ENCODE results near the gene MYL12B. TPM values are rescaled to one million over a fixed set of nuclear protein-coding genes. Genes with fewer than 3 reads are reported as not detected.
A peak's percentile ranks its signal among the peaks of the same experiment; 100 is the strongest.

The MYL12B gene
- polyA plus RNA-seq, 3 donors from 2014 or later, result 1,023 to 1,314 (median 1,183) TPM

GRCh38 chr18:3281456-3282400 lies 19.8 kb downstream of the MYL12B start:
- Mint-ChIP-seq H3K9me3 (no peaks in the 10 kb centered on the region), H3K4me3 (no peak overlapping the region), H3K27me3 (ENCODE audit: low read depth in 3 of 3) (peaks cover 0 to 2% (median 2%) of the 10 kb centered on the region in 3 donors), H3K36me3 (peaks cover 6 to 10% (median 9%) of the 10 kb centered on the region in 3 donors), H3K27ac (no peak overlapping the region), H3K4me1 (peaks cover 5% of the 10 kb centered on the region in 2 donors)
- DNase-seq, result peak; percentile 60 to 70 (median 70)

- DNase-seq, result no peak
- Mint-ChIP-seq H3K9me3 (peaks cover 0 to 2% (median 0%) of the 10 kb centered on the region in 6 donors), H3K36me3 (no peaks in the 10 kb centered on the region), H3K4me1 (peaks cover 5% of the 10 kb centered on the region in 2 donors), H3K4me3 (no peak overlapping the region), H3K27ac (no peak overlapping the region), H3K27me3 (ENCODE audit: low read depth in 3 of 3) (peaks cover 2% of the 10 kb centered on the region in 3 donors)
Observed at GRCh38 chr18:3283253-3283863, 21.4 kb downstream of the MYL12B start.

- Mint-ChIP-seq H3K9me3 (peaks cover 0 to 2% (median 0%) of the 10 kb centered on the region in 6 donors), H3K27me3 (ENCODE audit: low read depth in 3 of 3) (peaks cover 2% of the 10 kb centered on the region in 3 donors), H3K36me3 (no peaks in the 10 kb centered on the region), H3K4me3 (no peak overlapping the region), H3K27ac (no peak overlapping the region), H3K4me1 (peaks cover 5% of the 10 kb centered on the region in 2 donors)
- no peak for DNase-seq
Observed at GRCh38 chr18:3283908-3284307, 22.0 kb downstream of the MYL12B start.

- H3K4me1 Mint-ChIP-seq, result peaks cover 1 to 2% of the 10 kb centered on the region in 2 donors
Observed at GRCh38 chr18:3284501-3284900, 22.6 kb downstream of the MYL12B start.

GRCh38 chr18:3286159-3286558 lies 24.2 kb downstream of the MYL12B start:
- peaks cover 0 to 7% (median 2%) of the 10 kb centered on the region in 6 donors for H3K9me3 Mint-ChIP-seq
- no peaks in the 10 kb centered on the region for H3K4me1 Mint-ChIP-seq
- H3K36me3 Mint-ChIP-seq, result peaks cover 6% of the 10 kb centered on the region in 3 donors
- no peak for DNase-seq
- no peak overlapping the region for H3K27ac Mint-ChIP-seq
- no peak overlapping the region for H3K4me3 Mint-ChIP-seq
- H3K27me3 Mint-ChIP-seq (ENCODE audit: low read depth in 3 of 3), result peaks cover 0 to 2% (median 2%) of the 10 kb centered on the region in 3 donors

More at GRCh38 chr18:3284501-3284900, 22.6 kb downstream of the MYL12B start:
- DNase-seq, result no peak
- Mint-ChIP-seq H3K36me3 (no peaks in the 10 kb centered on the region), H3K27ac (no peak overlapping the region), H3K4me3 (no peak overlapping the region), H3K9me3 (peaks cover 0 to 2% (median 0%) of the 10 kb centered on the region in 6 donors), H3K27me3 (ENCODE audit: low read depth in 3 of 3) (peaks cover 2% of the 10 kb centered on the region in 3 donors)

GRCh38 chr18:3293196-3293951 lies 31.4 kb downstream of the MYL12B start:
- H3K27ac Mint-ChIP-seq, result no peak overlapping the region
- no peak overlapping the region for H3K4me3 Mint-ChIP-seq
- H3K4me1 Mint-ChIP-seq, result peaks cover 7 to 11% of the 10 kb centered on the region in 2 donors
- H3K27me3 Mint-ChIP-seq (ENCODE audit: low read depth in 3 of 3), result peaks cover 2 to 9% (median 7%) of the 10 kb centered on the region in 3 donors
- DNase-seq, result no peak
- H3K36me3 Mint-ChIP-seq, result peaks cover 12 to 16% (median 14%) of the 10 kb centered on the region in 3 donors
- peaks cover 0 to 16% (median 3%) of the 10 kb centered on the region in 6 donors for H3K9me3 Mint-ChIP-seq

GRCh38 chr18:3294435-3295080 lies 32.6 kb downstream of the MYL12B start:
- Mint-ChIP-seq H3K36me3 (peaks cover 12 to 16% (median 14%) of the 10 kb centered on the region in 3 donors), H3K9me3 (peaks cover 0 to 16% (median 3%) of the 10 kb centered on the region in 6 donors), H3K27ac (no peak overlapping the region), H3K4me1 (peaks cover 7 to 11% of the 10 kb centered on the region in 2 donors), H3K27me3 (ENCODE audit: low read depth in 3 of 3) (peaks cover 2 to 12% (median 7%) of the 10 kb centered on the region in 3 donors), H3K4me3 (peak overlapping the region in 1 of 5 donors; percentile 1)
- DNase-seq, result no peak

GRCh38 chr18:3297025-3297984 lies 35.4 kb downstream of the MYL12B start:
- Mint-ChIP-seq H3K4me3 (peak overlapping the region; percentile 93 to 98 (median 96)), H3K27me3 (ENCODE audit: low read depth in 3 of 3) (peaks cover 5 to 19% (median 18%) of the 10 kb centered on the region in 3 donors), H3K27ac (peak overlapping the region; percentile 17 to 87 (median 76)), H3K4me1 (peaks cover 7 to 11% of the 10 kb centered on the region in 2 donors), H3K36me3 (no peaks in the 10 kb centered on the region), H3K9me3 (peaks cover 0 to 2% (median 0%) of the 10 kb centered on the region in 6 donors)
- DNase-seq, result peak; percentile 78 to 85 (median 80)

- no peak overlapping the region for H3K4me3 Mint-ChIP-seq
- no peaks in the 10 kb centered on the region for H3K4me1 Mint-ChIP-seq
- H3K36me3 Mint-ChIP-seq, result no peaks in the 10 kb centered on the region
- DNase-seq, result no peak
- peak overlapping the region in 2 of 6 donors; percentile 81 to 85 for H3K27ac Mint-ChIP-seq
- no peaks in the 10 kb centered on the region for H3K9me3 Mint-ChIP-seq
- H3K27me3 Mint-ChIP-seq (ENCODE audit: low read depth in 3 of 3), result peaks cover 7 to 15% (median 14%) of the 10 kb centered on the region in 3 donors
Observed at GRCh38 chr18:3304832-3305231, 42.9 kb downstream of the MYL12B start.

- Mint-ChIP-seq H3K4me3 (no peak overlapping the region), H3K27ac (peak overlapping the region in 2 of 6 donors; percentile 81 to 85)
- peak in 1 of 3 donors; percentile 65 for DNase-seq
Observed at GRCh38 chr18:3305354-3305762, 43.4 kb downstream of the MYL12B start.

GRCh38 chr18:3305933-3306332 lies 44.0 kb downstream of the MYL12B start:
- peaks cover 6 to 11% (median 7%) of the 10 kb centered on the region in 3 donors for H3K27me3 Mint-ChIP-seq (ENCODE audit: low read depth in 3 of 3)
- H3K9me3 Mint-ChIP-seq, result no peaks in the 10 kb centered on the region
- H3K36me3 Mint-ChIP-seq, result no peaks in the 10 kb centered on the region
- no peak for DNase-seq
- no peak overlapping the region for H3K4me3 Mint-ChIP-seq
- H3K4me1 Mint-ChIP-seq, result no peaks in the 10 kb centered on the region
- peak overlapping the region in 2 of 6 donors; percentile 24 to 85 for H3K27ac Mint-ChIP-seq

More at GRCh38 chr18:3305354-3305762, 43.4 kb downstream of the MYL12B start:
- Mint-ChIP-seq H3K36me3 (no peaks in the 10 kb centered on the region), H3K4me1 (no peaks in the 10 kb centered on the region), H3K9me3 (no peaks in the 10 kb centered on the region), H3K27me3 (ENCODE audit: low read depth in 3 of 3) (peaks cover 7 to 14% (median 12%) of the 10 kb centered on the region in 3 donors)

- Mint-ChIP-seq H3K4me1 (no peaks in the 10 kb centered on the region), H3K36me3 (no peaks in the 10 kb centered on the region), H3K9me3 (no peaks in the 10 kb centered on the region), H3K27ac (peak overlapping the region in 1 of 6 donors; percentile 85), H3K27me3 (ENCODE audit: low read depth in 3 of 3) (peaks cover 4 to 7% (median 7%) of the 10 kb centered on the region in 3 donors), H3K4me3 (no peak overlapping the region)
- DNase-seq, result no peak
Observed at GRCh38 chr18:3306391-3306790, 44.5 kb downstream of the MYL12B start.
